ENCODE data around the gene C1QB.
A peak's percentile ranks its signal among the peaks of the same experiment; 100 is the strongest.

C1QB gene, protein sequence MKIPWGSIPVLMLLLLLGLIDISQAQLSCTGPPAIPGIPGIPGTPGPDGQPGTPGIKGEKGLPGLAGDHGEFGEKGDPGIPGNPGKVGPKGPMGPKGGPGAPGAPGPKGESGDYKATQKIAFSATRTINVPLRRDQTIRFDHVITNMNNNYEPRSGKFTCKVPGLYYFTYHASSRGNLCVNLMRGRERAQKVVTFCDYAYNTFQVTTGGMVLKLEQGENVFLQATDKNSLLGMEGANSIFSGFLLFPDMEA

DNA sequence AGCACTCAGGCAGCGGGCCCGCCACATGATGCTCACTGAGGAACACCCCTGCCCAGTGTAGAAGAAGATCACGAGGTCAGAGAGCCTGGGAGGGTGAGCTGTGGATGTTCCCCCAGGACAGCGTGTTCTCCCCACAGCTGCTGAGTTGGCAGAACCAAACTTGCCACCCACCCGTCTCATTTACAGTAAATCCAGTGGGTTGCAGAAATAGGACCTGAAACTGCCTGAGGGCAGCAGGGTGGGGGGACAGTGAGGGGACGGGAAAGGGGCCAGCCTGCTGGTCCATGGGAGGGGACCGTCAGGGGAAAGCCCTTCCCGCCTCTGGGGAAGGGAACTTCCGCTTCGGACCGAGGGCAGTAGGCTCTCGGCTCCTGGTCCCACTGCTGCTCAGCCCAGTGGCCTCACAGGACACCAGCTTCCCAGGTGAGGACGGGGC, at the start of gene C1QB:
Gene C1QB (plus strand): TSS at position 356 of the 436 bp plus-strand sequence. CDS start 6,227 bp downstream, outside the sequence.
- no peak for DNase-seq

DNA sequence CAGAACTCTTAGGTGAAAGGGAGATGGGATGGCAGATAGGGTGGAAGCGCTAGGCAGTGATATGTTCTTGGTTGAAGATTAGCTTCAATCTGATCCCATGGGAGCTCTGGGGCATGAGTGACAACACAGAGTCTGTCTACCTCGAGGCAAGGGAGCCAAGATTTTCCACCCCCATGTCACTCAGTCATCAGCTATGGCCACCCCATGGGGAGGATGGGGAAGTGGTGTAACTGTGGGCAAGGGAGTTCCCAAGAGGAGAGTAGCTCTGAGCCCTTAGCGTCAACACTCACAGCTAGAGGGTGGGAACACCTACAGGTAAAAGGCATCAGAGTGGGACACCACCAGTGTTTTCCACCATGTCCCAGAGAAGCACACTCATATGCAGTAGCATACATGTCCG, 46.9 kb upstream of the C1QB start:
- no peak for DNase-seq

DNA sequence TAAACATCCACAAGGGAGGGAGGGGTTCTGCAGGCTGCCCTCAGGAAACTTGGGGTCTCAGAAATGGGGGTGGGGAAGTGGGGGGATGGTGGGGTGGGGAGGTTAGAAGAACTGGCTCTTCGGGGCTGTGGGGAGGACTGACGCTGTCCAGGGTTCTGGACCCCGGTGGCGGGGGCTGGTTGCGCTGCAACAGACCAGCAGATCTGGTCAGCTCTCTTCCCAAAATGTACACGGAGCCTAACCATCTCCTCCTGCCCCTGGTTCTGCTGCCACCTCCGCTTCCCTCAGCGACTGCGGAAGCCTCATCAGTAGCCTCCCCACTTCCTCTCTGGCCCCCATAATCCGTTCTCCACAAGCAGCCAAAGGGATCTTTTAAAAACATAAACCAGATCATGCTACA, 45.9 kb upstream of the C1QB start:
- DNase-seq, result no peak

DNA sequence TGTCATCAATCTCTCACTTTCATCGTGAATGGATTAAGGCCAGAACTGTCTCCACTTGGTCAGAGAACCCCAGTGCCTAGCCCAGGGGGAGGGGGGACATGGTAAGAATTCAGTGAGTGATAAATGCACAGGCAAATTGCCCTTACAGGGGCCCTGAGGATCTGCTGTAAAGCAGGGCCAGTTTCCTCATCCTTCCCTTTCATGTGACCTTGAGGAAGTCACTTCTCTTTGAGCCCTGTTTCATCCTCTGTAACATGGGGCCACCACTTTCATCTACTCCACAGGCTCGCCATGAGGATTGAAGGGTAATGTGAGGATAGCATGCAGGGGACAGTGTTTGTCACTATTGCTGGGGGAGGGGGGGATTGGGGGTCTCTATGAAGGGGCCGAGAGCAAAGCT, 44.7 kb upstream of the C1QB start:
- no peak for DNase-seq

DNA sequence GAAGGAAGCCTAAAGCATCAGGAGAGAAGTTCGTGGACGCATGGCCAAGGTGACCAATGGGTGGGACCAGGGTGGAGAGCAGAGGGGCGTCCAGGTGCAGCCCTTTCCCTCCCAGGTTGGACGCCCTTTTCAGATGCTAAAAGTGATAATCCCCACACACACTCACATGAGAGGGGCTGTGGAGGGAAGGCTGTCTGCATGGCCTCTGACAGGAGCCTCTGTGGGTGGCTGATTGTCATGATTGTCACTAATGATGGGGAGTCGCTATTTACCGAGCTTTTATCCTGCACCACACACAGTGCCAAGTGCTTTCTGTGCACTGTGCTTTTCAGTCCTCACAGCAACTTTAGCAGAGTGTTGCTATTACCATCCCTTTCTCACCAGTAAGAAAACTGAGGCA, 43.7 kb upstream of the C1QB start:
- DNase-seq, result no peak

DNA sequence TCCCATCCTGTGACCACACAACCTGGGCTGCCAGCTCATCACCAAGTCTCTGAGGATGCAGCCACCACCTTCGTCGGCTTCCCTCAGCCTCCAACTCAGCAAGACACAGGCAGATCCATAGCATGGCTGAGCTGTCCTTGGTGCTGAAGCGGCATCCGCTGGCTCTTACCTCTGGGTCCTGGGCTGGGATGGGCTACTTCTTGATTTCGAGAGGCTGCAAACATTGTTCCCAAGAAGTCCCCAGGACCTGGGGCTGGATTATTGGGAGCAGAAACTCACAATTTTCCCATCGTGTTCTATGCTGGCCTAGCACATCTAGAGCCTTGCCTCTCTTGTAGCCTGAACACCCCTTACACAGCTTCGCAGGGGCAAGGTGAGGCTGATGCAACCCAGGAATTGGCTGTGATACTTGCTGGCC, 41.5 kb upstream of the C1QB start:
- no peak for DNase-seq

DNA sequence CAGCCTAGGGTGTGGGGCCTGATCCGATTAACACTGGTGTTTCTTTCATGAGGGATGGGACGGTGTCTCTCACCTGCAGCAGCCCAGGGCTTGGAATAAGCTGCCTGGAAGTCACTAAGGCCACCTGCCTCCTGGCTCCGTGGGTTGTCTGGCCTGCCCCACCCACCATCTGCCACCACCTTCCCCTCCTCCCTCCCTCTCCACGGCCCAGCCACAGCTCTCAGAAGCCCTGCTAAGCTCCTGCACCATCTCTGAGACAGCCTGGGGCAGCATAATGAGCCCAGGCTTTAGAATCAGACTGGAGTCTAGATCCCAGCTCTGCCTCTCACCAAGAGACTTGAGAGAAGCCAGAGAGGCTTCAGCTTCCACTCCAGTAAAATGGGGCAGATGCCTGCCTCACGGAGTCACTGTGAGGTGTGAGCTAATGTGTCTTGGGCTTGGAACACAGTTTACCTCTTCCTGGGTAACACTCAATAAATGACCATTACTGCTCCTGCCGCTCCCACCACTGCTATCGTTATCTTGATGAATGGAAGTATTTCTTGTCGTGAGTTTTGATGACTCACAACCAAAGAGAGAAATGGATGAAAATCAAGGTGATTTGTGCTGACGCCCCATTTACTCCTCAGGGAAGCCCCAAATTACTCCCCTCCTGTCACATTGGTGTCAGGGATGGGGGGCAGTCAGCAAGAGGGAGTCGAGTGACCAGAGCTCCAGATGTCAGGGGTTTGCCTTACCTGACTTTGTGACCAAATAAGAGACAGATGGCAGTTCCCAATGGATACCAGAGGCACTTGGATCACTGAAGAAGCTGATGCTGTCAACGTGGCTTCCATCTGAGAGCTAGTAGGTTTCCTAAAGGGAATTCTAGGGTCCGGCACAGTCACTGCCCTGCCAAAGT, 40.1 kb upstream of the C1QB start:
- peak; percentile 16 for DNase-seq

DNA sequence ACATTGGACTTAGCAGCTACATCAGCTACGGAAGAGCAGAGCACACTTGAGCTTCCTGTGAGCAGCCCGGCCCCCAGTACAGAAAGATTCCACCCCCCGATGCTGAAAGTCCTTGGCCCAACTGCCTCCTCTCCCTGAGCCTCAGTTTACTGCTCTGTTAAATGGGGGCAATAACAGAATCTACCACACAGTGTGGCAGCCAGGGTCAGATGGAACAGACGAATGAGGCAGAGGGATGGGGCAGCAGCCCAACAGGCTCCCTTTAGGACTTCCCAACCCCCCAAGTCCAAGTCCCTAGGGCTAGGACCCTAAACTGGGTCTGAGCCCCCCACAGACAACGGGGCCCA, 39.5 kb upstream of the C1QB start:
- no peak for DNase-seq

DNA sequence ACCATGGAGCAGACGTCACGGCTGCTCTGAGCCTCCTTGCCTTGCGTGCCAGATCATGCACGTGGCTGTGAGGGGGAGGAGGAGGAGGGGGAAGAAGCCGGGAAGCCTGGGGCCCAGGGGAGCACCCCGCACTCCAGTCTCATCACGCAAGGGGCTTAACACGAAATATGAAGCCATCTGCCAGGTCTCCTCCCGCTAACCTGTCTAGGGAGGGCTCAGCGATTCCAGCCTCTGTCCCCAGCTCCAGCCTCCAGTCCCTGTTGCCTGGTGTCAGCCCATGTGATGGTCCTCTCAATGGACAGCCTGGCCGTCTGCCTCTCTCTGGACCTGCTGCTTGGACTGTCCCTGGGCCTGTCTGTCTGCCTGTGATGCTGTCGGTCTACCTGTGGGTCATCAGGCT, 39.1 kb upstream of the C1QB start:
- no peak for DNase-seq

DNA sequence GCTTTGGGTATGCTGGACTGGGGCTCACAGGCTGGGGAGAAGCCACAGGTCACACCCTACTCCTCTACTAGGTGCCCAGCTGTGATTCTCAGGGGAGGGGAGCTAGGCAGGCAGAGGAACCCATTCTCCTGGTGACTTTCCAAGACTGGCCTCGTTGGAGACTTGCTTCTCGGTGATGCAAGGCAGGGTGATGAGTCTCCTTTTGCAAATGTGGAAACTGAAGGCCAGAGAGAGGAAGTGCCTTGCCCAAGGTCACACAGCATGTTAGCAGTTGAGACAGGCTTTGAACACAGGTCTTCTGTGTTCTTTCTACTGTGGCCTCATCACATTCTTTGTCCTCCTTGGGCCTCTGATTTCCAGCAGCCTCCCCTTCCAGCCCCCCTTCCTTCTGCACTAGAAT, 37.1 kb upstream of the C1QB start:
- no peak for DNase-seq

DNA sequence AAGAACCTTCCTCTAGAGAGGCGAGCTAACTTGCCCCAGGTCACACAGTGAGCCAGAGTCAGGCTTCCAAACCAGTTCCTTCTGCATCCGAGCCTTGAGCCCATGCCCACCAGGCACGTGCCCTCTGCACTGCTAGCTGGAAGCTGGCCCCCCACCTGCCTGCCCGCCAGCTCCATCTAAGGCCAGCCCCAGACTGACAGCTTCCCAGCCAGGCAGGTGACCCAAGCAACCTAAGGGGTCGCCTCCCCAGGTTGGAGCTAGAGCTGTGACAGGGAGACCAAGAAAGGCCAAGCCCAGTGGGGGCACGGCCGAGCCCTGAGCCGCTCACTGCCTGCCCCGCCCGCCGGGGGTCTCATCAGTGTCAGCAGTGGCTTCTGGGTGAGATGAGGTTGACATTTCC, 36.5 kb upstream of the C1QB start:
- DNase-seq, result no peak

DNA sequence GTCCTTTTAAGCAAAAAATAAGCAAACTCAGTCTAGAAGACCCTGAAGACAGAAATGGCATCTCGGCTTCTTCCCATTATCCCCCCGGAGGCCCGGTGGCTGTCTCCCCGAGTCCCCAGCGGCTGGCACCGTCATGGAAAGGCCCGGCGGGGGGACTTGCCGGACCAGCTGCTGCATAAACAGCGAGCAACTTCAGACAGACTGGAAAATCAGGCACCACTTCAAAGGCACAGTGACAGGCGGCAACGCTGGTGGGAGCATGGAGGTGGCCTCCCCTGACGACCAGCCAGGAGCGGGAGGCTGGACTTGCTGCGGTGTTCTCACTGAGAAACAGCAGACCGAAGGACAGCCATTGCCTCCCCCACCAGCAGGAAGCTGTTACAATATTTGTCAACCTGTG, 35.0 kb upstream of the C1QB start:
- DNase-seq, result peak; percentile 3

DNA sequence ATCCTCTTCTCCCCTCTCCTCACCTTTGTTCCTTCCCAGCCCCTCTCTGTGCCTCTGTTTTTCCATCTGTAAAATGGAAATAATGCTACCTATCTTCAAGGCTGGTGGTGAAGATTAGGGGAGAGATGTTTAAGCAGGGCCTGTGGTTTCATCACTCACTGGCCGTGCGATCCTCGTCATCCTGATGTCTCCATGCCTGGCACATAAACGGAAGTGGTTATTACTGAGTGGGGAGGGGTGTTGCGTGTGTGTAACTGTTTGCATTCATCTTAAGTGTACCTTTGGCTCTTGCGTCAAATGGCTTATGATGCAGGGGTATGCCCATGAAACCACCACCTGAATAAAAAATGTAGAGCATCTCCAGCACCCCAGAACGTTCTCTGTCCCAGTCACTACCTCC, 33.8 kb upstream of the C1QB start:
- no peak for DNase-seq

DNA sequence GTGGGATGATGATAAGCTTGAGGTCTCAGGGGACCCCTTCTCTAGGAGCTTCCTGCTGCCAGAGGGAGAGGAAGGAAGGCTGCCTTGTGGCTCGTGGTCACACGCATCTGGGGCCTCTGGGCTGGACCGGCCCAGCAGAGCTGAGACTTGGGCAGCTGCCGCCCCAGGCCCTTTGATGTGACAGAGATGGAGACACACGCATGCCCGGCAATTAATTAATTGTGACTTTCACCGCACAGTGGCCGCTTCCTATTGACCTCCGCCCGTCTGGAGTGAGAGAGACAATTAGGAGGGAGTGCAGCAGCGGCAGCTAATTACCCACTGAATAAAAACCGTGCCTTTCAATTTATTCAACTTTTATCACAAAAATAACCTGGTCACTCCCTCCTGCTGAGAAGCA, 33.2 kb upstream of the C1QB start:
- no peak for DNase-seq

DNA sequence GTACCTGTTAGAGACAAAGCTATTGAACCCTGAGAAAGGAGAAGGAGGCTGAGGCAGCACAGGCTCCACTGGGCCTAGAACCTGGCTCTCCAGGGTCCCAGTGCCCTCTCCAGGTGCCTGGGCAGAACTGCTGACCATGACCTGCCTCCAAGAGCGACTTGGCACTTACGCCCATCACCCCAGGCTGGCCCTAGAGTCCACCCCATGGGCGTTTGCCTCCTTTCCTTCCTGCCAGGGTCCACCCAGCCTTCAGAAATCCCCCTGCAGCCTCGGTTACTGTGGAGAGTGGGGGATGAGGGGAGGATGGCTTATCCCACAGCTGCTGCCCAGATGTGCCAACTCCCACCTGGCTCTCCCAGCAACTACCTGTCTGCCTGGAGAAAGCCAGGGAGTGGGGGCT, 31.3 kb upstream of the C1QB start:
- DNase-seq, result no peak

DNA sequence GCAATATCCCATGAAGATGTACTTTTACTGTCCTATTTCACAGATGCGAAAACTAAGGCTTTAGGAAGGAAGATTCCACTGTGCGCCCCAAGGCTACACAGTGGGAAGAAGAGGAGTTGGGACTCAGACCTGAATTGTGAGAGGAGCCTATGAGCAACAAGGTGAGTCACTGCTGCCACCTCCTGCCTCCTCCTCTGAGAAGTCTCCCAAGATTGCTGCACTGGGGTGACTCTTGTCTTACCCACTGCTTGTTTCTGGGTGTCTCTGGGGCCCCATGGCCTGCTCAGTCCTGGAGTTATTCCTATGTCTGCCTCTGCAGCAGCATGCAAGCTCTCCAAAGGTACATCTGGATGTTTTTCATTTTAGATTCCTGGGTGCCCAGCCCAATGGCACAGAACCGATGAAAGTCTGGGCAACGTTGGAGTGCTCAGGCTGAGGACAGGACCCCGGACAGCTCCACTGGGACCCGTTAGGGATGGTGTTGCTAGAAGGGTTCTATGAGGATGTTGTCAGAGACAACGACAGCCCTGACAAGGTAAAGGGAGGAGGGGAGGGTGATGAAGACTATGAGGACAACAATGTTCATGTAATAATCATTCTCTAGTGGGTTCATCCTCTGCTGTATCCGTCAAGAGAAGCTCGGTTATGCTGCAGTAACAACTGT, 27.6 kb upstream of the C1QB start:
- DNase-seq, result no peak

DNA sequence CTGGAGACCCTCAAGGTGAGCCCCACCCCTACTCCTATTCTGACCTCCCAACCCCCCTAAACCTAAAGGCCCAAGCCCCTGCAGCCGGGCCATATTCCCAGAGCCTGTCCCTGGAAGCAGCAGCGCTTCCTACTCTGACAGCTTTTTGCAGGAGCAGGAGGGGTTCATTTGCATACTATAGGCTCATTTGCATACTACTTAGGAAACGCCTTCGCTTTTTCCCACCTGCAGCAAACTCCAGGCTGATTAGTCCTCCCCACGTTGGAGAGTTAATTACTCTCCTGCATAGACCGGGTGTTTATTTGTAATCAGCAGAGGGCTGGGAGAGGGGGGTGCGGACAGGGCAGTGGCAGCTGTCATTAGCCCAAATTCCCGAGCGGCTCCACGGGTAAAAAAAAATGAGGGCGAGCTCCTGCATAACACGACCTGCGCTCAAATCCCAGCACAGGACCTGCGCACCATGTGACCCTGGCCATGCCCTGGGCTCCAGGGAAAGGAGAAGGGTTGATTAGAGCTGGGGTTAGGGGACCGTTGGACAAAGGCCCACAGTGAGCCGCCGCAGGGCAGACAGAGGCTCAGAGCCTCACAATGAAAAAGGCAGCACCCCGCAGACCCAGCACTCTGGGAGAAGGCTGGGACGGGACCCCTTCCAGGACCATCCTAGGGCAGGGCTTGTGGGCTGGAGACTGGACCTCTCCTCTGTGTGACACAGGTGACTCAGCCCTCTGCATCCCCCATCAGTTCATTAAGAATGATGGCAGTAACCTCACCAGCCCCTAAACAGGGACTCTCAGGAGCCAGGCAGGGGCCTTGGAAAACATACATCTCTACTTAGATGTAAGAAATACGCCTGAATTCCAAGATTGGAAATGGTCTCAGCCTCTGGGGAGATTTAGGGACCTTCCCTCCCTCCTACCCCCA, 26.5 kb upstream of the C1QB start:
- no peak for DNase-seq

DNA sequence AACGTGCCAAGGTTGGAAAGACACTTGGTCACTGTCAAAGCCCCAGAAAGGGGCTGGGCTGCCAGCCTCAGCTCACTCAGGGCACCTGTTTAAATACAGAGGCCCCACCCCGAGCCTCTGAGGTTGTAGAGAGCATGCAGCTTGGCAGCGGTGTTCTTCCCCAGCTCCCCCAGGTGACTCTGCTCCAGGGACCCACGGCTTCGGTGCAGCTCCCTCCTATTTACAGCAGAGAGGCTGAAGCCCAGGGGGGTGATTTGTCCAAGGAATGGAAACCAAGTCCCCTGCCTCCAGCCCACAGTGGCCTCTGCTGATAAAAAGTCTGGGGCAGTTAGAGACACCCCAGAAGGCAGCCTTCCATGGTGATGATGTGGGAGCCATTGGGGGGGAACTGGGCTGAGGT, 25.7 kb upstream of the C1QB start:
- DNase-seq, result peak; percentile 35

DNA sequence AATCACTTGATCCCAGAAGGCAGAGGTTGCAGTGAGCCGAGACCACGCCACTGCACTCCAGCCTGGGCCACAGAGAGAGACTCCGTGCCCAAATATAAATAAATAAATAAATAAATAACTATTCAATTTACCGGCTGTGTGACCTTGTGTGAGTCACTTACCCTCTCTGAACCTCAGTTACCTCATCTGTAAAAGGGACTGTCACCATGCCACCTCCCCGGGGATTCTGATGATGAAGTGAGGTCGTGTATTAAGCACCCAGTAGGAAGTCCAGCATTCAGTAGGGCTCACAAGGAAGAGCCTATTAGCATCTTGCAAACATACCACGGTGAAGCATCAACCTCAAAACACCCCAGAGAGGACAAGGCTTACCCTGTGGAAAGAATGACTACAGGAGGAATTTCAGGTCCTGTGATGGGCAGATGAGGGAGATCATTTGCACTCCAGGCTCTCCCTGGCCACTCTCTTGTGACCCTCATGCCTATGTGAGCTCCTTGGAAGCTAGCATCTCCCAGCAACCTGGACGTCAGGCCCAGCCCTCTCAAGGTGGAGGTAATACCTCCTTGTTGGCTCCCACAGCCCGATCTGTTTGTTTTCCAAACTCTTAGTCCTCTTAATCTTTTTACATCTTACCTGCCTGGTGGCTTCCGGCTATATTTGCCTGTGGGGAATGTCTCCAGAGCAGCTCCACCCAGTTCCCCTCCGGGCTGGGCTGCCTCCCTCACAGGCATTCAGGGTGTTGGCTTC, 24.2 kb upstream of the C1QB start:
- no peak for DNase-seq

DNA sequence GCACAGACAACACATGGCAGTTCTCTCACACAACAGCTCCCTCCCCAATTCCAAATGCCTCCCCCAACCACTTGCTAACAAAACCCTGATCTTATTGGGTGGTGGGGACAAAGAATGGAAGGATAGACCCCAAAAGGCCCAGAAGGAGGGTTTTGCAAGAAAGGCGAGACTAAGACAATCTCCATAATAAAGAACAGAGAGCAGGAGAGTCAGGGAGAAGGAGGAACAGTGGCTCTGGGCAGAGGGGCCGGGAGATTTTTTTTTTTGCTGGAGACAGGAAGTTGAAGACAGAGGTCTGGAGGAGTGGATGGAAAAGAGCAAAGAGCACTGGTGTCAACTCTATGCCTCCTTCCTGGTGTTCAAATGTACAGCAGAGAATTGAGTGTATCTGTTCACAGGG, 23.1 kb upstream of the C1QB start:
- DNase-seq, result no peak

DNA sequence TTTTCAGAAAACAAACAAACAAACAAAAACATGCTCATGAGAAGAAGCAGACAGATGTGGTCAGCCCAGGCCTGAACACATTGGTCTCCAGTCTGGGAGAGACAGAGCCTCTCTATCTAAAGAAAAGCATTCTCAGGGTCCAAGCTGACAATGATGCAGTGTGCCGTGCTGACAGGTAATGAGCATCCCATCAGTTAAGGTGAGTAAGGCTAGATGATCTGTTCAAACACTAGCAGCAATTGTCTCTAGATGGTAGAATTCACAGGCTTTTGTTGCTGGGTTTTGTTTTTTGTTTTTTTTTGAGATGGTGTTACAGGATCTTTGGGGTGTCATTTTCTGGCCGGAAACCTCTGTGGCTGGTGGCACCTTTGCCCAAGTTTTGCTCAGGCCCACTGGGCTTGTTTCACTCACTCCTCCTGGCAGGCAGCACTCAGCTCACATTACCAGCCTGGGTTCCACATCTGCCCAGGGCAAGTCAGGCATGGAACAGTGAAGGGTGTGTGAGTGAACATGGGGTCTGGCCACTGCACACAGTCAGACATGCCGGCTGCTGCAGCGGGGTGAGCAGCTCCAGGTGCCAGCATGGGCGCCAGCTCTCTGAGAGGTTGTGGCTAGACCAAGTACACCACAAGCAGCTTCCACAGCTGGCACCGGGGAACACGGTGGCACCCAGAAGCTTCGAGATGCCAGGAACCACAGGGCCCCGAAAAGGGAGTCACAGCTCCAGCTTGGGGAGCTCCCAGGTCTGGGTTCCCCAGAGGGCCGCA, 19.2 kb upstream of the C1QB start:
- DNase-seq, result no peak
